GM21786 (cell line): Measurements from ENCODE around the gene DHRS1.

Experiments
- ATAC-seq: cut with Tn5 transposase; IDR thresholded peaks from one replicate; pipeline ENCODE4 v1.9.1; 2021; ENCODE audit not compliant: unreplicated experiment

The DHRS1 gene

DNA sequence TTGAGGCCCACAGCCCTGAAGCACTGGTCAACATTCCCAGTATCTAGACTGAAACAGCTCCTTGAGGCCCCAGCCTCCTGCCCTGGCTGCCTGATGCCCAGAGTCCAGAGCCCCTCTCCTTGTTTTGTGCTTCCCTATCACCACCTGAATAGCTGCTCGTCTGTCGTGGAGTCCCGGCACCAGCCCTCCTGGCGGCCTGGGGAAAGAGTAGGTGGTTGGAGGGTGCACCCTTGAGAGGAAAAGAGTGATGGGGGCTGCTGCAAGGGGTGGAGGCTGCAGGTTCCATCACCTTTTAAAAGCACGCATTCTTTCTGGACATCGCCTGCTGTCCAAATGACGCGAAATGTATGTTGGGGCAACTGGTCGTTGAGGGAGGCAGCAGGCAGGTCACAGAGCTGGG is 31.4 kb downstream of the DHRS1 start:
- no peak for ATAC-seq

DNA sequence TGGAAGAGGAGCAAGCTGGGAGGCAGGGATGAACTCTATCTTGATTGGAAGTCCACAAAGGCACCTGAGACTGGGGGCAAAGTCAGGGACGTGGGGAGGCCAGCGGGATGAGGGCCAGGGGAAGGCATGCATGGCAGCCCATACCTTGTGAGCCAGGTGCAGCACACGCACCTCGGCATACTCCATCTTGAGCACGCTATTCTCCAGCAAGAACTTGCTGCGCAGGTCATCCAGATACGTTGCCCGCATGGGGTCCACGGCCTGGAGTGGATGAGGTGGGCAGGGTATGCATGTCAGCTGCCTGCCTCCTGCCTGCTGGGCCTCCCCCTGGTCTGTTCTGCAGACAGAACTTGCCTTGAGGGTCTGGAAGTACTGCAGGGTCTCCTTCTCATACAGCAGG is 32.1 kb downstream of the DHRS1 start:
- ATAC-seq = no peak

DNA sequence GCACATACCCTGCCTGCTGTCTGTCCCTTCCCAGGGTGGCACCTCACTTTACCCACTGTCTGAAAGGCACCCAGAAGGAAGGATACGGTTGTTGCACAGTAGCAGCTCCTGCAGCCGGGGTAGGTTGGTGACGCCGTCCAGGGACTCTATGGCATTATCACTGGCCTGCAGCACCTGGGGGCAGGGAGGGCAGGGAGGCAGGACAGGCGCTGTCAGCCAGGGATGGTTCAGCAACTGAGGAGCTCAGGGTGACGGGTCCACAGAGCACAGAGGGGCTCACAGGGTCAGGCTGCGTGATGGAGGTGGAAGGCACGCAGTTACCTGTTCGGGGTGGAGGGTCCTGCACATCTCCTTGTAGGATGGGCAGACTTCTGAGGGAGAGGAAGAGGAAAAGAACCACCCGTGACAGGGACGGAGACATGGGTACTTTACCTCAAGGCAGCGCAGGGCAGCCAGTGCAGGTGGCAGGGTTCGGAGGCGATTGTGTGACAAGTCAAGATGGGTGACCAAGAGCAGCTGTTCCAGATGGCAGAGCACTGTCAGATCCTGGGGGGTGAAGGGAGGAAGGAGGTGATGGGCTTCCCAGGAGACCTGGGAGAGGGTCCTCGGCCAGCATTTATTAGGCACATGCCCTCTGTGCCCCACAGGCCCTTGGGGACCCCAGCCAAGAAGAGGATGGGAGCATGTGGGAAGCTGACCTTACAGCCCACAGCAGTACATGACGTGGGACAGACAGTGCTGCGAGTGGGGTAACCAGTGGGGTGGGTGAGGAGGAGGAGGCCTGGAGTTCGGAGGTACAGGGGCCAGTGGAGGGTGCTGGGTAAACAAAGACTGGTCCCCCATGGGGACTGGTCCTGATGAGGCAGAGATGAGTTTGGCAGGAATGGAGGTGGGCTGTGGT is 33.0 kb downstream of the DHRS1 start:
- no peak for ATAC-seq

DNA sequence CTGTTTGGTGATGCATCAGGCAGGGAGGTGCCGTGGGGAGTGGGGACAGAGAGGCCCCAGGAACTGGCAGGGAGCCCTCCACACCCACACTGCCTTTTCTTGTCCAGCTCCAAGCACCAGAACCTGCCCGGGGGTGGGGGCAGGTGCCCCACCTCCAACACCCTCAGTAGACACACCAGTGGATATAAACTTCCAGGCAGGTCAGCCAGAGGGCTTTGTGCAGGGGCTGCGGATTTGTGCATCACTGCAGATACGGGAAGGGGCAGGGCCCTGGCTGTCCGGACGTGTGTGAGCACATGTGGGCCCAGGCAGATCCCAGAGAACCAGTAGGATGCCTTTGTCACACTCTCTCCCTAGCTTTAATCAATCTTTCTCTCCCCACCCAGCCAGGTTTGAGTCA is 35.3 kb downstream of the DHRS1 start:
- ATAC-seq = no peak

DNA sequence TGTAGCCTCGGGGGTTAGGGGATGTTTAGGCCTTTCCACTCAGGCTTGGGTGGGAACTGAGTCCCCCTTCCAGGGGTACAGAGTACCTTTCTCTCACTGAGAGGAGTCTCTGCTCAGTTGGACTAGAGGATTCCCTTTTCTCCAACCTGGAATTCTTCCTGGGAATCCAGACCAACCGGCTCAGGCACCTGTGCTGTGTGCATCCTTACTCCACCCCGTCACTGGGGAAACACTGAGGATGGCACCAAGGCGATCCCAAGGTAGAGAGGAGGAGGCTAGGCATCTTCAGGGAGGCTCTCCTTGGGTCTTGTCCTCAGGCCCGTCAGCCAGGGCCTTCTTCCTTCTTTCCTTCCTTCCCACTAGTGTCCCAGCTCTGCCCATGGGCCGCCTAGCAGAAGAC is 35.7 kb downstream of the DHRS1 start:
- ATAC-seq = no peak

DNA sequence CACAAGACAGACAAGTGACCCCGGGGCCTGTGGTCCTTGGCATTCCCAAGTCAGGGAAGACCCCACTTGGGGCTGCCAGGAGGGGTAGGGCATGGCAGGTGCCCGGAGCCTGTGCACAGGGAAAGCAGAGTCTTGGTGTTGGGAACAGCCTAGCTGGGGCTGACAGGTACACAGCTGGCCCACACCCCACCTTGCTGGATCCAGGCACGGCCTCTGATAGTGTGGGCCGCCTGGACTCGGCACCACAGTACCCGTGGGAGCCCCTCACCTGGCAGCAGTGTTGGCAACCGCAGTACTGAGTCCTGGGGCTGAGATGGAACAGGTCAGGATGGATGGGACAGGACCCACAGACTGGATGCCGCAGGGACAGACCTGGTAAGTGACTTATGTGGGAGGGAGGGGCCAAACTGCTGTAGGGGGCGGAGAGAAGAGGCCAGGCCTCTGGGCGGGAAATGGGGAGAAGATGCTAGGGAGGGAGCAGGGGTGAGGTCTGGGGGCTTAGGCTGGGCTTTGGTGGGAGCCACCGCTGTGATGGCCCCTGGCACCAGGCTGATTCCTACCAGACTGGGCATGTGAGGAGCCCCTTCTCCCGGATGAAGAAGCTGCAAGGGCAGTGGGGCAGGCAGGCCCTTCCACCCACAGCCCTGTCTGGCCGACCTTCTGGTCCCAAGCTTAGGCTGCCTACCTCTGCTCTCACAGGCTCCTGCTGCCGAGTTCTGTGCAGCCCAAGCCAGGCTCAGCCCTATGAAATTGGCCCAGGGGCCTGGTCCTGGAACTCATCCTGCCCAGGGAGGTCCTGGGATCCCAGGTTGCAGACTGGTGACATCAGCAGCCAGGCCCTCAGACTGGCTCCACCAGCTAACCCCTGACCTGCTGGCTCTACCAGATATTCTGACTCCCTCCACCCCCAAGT is 36.5 kb downstream of the DHRS1 start, which contains the start of gene TGM1:
Gene TGM1 (minus strand): TSS at position 357 of the 913 bp plus-strand sequence. CDS start 825 bp downstream, outside the sequence.
- no peak for ATAC-seq

DNA sequence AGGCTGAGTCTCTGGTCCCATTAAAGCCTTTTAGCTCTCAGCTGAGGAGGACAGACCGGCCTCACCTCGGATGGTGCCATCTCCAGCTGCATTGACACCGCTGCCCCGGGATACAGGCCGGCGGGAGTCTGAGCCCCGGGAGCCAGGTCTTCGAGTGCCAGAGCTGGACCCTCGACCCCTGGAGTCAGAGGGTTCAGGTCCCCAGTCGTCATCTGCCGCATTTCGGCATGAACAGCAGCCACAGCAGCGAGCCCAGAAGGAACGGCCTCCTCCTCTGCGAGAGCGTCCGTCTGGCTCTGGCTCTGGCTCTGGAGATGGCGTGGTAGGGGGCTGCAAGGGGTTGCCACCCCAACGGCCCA is 37.6 kb downstream of the DHRS1 start:
- ATAC-seq = no peak

DNA sequence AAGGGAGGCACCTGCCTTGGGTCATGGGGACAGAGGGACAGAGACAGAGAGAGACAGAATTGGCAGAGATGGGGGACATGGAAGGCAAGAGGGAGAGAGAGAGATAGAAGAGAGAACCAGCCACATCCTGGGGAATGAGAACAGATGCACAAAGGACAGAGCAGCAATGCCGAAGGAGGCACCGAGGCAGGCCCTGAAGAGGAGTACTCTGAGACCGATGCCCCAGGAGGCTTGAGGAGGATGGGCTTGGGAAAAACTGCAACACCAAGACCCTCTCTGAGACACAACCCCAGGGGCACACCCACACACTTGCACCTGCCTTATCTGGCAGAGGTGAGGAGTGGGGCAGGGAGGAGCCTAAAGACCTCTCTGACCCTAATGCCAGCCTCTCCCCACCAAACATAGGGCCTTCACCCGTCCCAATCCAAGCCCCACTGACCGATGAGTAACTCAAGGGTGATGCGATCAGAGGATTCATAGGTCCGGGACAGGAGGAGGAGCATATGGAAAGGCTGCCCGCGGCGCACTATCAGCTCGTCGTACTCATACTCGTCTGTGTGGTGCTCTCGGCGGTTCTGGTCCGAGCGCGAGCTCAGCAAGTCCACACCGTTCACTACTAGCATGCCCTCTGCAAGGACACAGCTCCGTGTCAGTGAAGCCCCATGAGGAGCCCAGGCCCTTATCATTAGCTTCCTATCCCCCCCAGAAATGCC is 38.2 kb downstream of the DHRS1 start:
- ATAC-seq = no peak

DNA sequence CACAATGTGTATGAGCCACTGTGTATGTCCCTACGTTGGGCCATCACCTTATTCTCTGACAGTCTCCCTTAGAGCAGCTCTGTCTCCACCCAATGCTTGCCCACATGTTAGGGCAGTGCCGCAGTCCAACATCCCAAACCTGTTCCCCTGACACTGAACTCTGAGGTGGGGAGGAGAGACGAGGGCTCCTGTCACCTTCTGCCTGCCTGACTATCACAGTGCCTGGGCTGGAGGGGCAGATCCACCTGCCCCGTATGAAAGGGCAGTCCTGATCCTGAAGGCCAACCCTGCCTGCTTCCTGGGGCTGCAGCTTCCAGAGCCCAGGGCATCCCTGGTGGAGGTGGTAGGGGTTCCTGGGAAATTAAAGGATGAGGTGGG is 38.8 kb downstream of the DHRS1 start:
- no peak for ATAC-seq

DNA sequence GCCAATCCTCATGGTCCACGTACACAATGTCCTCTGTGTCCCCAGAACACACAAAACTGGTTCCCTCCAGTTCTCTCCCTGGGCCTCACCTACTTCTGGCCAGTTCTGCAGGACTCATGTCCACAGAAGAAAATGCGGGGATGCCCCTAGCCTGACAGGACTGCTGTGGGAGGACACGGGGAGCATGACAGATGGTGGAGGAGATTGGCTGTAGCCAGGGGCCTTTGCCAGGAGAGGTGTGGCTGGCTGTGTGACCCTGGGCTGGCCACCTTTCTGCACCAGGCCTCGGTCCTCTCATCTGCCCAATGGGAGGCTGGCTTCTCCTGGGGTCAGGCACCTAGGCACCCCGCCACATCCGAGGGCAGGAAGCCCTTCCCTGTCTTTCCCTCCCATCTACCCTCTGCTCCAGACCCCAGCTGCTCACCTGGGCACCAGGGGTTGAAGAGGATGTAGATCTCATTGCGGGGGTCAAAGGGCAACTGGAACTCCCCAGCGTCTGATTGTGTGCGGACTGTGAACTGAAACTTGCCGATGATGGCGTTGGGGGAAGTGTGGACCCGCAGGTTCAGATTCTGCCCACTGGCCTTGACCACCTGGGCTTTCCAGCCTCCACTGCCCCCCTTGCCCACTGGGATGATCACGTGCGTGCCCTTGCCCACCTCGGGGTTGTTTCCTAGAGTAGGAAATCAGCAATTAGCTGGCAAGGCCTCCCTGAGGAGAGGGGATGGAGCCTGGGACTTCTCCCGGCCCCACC is 39.4 kb downstream of the DHRS1 start:
- ATAC-seq = no peak

DNA sequence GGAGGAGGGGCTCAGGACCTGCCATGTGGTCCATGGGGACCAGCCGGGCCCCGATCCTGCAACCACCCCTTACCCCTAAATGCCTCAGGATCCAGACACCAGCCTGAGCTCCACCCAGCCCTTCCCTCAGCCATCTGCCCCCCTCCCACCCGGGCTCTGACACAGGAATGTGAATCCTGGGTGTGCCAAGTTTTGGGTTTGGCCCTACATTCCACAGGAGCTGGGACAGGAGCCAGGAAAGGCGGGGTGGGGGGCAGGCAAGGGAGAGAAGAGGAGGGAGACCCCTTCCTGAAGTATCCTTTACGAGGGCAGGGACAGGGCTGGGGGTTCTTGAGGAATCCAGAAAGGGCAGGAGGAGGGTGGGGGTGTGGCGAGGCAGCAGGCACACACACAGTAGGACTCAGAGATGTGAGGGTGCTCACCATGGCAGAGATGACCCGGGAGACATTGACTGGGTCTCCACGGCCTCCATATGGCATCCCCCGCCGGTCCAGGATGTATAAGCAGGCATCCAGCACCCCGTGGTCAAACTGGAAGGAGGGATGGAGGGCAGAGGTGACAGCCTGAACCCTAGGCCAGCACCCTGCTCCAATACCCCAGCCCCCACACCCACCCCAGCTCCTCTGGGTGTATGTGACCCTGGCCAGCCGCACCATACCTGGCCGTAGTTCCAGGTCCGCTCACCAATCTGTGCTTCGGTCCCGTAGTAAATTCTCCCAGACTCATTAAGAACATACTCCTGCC is 40.1 kb downstream of the DHRS1 start:
- ATAC-seq = no peak

DNA sequence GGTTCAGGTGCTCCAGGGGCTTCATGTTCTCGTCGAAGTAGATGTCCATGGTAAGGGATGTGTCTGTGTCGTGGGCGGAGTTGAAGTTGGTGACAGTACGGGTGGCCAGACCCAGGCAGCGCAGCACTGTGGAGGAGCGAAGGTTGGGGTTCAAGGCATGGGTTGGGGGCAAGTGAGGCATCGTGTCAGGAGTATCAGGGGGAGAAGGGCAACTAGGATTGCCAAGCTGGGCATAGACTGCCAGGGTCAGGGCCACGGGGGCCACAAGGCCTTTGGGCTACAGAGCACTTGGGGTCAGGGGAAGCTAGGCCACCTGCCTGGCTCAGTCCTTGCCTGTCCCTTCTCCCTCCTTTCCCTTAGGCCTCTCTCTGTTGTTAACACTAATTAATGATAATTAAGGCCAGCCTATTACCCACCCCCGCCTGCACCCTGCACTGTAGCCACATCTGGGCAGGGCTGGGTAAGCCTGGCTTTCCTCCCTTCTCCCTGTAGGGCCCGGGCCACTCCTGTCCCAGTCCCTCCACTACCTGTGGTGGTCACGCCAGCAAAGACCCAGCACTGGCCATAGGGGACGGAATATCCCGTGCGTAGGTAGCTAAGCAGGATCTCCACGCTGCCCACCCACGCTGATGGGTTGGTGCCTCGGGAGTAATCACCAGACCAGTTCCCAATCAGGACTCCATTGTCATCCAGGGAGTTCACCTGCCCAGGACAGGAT is 40.9 kb downstream of the DHRS1 start:
- ATAC-seq = no peak

DNA sequence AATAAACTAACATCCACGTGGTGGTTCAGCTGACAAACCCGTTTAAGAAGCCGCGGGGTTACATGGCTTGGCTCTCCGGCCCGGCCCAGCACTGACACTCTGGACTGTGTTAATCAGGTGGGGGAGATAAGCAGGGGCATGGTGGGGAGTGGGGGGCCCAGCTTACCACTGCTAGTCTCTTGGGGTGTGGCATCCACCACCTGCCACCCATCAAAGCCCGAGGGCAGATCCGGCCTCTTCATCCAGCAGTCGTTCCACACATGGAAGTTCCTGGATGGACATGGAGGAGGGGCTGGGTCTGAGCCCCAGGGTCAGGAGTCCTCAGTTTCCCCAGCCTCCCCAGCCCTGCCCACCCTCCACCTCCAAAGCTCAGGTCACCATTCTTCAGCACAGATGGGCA is 41.5 kb downstream of the DHRS1 start:
- no peak for ATAC-seq

DNA sequence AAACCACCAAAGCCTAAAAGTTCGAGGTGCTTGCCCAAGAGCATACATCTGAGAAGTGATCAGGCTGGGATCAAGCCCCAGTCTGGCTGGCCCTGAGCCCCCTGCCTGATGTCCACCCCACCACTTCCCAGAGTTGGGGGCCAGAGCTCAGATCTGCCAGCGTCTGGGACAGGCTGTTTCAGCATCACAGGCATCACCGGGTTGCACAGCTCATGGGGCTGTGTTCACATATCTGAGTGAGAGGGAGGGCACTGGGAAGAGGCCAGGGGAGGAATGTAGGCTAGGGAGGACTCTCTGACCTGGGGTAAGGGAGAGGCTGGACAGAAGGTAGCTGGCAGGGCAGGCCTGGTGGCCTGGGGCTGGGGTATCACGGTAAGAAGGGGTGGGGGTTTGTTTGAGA is 42.6 kb downstream of the DHRS1 start:
- ATAC-seq = no peak

DNA sequence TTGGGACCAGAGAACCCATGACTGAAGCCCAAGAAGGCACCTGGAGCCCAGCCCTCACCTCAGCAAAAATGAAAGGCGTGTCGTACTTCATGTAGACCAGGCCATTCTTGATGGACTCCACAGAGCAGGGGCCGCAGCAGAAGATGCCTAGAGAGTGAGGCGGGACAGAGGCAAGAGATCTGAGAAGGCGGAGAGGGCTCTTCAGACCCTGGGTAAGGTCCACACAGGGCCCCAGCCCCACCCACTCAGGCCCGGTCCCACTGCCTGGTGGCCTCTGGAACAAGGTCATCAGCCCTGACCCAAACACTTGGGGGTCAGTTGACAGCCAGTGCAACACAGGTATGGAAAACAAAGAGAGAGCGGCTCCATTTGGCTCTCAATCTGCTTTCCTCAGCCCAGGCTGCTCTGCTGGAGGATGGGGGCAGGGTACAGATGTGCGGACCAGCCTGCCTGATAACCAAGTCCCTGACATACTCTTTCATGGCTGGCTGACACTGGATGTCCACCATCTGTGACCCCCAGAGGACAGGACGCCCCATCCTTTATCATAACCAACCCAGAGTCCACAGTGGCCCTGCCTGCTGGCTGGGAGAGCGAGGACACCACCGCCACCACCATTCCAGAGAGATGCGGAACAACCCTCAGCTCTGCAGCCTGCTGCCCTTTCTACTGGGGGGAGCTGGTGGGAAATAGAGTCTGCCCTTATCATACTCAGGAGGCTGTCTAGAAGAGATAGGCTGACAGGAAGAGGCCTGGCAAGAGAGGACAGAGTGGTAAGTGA is 43.5 kb downstream of the DHRS1 start:
- ATAC-seq = no peak

DNA sequence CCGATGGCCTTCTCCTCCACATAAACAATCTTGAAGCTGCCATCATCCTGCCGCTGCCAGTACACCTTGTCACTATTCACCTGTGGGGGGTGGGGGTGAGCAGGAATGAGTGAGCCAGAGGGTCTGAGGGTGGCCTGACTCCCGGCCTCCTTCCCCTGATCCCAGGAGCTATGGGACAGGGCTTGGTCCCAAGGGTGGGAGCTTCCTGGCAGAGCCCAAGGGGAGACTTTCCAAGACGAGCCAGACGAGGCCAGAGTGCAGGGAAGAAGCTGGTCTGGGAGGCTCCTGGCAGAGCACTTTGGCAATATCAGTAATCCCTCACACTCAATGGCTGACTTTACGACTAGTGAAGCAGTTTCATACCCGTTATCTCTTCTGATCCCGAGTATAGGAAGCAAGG is 44.1 kb downstream of the DHRS1 start:
- ATAC-seq = no peak

DNA sequence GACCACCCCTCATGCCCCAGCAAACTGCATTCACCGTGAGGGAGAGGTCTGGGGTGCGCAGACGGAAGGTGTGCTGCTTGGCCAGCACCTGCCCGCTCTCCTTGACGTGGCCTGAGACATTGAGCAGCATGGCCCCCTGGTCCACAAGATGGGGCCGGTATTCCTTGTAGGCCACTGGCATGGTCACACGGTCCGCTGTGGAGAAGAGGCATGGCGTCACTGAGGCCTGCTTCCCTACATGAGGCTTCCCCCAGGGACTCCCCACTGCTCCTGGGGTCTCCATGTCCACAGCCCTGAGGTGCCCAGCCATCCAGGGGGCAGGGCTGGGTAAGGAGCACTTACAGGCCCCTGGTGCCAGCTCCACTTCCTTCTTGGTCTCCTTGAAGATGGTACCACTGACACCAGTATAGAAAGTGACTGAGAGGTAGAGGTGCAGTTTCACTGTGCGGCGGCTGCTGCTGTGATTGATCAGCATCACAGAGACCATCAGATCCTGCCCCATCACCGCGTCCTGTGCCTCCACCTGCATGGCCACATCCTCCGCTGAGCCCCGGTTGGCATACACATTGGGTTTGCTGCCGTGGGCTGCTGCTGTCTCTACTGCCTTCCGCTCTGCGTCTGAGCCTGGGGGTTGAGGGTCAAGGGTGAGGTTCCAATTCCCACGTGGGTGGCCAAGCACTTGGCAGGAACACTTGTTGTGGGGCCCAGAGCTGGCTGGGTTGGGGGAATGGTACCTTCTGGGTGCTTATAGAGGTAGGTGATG is 44.8 kb downstream of the DHRS1 start:
- ATAC-seq = no peak

DNA sequence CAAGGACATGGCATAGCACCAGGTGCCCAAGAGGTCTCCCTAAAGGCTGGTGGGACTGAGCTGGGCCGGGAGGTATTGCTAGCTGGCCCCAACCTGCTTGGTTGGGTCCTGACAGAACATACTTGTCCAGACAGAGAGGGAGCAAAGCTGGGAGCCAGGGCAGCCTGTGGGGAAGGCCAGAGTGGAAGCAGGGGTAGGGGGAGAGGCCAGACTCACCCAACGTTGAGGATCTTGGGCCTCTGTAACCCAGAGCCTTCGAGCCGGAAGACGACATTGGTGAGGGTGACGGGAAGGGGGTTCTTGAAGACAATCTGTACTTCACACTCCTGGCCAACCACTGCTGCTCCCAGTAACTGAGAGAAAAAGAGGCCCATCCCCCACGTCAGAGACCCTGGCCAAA is 45.6 kb downstream of the DHRS1 start:
- no peak for ATAC-seq
